Activated naive CD4-positive, alpha-beta T cell treated with Interleukin-2 at 50 U/mL for 16 hours (primary cell): ENCODE measurements around the gene SMC3.
"Not testable (repeated sequence)": the region's sequence is repeated elsewhere in the genome, so short reads cannot be mapped to it uniquely, and the experiment has no call there.

ENCODE experiments used
- DNase-seq: peaks from one replicate; pipeline ENCODE4 v3.0.0-alpha.2; 2020

The SMC3 gene

DNA sequence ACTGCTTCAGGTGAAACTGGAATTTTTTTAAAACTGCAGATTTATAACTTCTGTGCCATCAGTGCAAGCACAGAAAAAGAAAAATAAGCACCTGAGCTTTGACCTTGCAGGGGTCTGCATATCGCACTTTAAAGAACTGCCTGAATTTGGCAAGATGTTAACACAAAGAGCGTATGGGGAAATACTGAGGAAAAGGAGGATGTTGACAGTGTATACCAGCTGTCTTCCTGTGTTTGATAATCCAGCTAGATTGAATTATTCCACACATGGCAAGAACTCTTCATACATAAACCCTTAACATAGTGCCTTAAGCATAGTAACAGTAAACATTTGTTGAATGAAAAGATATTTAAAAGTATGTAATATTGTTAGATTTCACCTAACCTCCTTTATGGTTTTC, 30.0 kb downstream of the SMC3 start:
- DNase-seq, result no peak

DNA sequence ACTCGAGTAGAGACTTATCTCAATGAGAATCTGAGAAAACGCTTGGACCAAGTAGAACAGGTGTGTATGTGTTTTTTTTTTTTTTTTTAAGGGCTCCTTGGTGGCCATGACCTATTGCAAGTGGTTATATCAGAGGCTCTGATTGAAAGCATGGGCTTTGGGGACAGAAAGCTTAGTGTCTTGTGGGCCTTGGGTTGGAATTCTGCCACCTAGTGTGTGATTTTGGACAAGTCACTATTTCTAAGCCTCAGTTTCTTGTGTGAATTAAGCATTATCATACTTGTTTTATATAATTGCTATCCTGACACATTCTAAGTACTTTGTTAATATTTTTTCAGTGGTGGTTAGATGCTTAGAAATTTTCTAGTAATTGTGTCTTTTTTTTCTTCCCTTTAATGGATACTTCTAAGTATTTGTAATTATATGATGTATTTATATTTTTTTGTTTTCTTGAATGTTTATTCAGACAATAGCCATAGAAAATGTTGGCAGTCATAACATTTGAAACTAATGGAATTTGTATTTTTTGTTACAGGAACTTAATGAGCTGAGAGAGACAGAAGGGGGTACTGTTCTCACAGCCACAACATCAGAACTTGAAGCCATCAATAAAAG, 33.1 kb downstream of the SMC3 start:
- DNase-seq, result no peak

DNA sequence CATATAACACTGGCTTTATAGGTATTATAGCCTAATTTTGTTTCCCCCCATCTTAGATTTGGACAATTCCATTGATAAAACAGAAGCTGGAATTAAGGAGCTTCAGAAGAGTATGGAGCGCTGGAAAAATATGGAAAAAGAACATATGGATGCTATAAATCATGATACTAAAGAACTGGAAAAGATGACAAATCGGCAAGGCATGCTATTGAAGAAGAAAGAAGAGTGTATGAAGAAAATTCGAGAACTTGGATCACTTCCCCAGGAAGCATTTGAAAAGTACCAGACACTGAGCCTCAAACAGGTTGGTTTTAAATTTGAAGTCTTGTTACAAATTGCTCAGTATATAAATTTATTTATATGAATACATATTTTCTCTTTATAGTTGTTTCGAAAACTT, 34.1 kb downstream of the SMC3 start:
- no peak for DNase-seq

DNA sequence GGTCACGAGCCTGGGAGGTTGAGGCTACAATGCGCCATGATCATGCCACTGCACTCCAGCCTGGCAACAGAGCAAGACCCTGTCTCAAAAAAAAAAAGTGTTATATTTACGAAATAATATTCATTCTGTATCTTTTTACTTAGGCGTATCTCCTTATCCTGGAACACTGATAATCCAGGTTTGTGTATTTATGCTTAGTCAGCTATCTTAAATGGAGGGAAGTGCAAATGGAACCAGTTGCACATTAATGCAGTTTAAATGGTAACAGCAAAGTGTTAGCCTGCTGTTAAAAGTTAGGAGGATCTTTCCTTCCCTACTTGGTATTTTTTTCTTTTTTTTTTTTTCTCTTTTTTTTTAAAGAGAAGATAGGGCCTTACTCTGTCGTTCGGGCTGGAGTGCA, 40.6 kb downstream of the SMC3 start:
- DNase-seq, result no peak

DNA sequence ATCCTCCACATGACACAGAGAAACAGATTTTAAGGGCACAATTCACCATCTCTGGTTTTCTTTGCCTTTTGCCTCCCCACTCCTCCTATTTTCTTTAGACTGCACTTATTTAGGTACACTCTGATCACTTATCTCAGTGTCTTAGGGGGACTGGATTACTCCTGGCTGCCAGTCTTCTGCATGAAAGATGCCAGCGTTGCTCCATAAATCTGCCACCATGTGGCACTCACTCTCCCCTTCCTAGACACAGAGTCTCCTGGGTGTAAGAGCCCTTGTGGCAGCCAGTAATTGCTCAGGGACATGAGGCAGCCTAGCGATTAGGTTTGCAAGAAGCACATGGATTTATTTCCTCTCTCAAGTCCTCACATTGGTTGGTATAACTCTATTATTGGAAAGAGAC, 42.1 kb downstream of the SMC3 start:
- no peak for DNase-seq

DNA sequence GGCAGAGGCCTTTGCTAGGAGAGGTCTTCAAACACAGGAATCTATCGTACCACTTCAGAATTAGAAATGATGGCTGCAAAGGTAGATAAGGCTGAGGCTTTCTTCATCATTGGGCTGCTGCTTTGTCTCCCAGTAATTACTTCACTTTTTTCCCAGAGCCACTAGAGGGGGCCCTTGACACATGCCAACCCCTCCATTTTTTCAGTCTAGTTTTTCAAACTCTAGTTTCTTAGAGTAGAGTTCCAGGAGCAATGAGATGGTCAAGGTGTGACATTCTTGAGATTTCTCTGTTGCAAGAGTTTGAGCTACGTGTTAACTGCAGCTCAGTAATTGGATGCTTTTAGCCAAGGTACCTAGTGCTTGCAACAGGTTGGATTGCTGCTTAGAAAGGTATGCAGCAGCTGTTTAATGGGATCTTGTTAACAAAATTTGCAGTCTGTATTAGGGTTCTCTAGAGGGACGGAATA, 42.8 kb downstream of the SMC3 start:
- peak; percentile 45 for DNase-seq

DNA sequence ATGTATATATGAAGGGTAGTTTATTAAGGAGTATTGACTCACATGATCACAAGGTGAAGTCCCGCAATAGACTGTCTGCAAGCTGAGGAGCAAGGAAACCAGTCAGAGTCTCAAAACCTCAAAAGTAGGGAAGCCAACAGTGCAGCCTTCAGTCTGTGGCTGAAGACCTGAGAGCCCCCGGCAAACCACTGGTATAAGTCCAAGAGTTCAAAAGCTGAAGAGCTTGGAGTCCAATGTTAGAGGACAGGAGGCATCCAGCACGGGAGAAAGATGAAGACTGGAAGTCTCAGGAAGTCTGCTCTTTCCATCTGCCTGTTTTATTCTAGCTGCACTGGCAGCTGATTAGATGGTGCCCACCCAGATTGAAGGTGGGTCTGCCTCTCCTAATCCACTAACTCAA, 43.3 kb downstream of the SMC3 start:
- not testable (repeated sequence) for DNase-seq

DNA sequence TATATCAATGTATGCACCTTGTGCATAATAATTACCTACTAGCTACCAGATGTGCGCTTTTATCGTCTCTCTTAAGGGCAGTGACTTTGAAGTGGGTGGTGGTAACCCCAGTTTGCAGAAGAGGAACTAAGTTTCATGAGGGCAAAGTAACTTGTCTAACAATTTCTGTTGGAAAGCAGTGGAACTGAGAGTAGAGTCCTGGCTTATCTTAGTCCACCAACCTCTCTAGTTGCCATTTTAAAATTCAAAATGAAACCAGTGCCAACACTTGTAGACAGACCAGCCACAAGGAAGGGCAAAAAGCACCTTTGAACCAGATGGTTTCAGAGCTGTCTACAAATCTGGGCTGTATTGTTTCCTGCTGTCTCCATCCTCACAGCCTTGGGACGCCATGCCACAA, 44.6 kb downstream of the SMC3 start:
- no peak for DNase-seq

DNA sequence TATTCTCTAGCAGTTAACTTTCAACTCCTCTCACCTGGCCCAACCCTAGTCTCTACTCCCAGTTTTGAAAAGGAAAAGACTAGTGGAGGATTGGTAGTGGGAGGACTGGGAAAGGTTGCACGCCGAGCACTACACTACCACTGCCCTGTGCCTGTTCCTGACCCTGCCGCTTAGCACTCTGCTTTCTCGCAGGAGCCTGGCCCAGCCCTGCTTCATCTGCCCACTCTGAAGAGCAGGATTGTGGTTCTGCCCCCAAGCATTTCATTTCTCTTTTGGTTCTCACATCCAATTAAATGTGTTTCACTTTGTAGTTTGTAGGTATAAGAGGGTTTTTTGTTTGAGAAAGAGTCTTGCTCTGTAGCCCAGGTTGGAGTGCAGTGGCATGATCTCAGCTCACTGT, 45.1 kb downstream of the SMC3 start:
- no peak for DNase-seq

DNA sequence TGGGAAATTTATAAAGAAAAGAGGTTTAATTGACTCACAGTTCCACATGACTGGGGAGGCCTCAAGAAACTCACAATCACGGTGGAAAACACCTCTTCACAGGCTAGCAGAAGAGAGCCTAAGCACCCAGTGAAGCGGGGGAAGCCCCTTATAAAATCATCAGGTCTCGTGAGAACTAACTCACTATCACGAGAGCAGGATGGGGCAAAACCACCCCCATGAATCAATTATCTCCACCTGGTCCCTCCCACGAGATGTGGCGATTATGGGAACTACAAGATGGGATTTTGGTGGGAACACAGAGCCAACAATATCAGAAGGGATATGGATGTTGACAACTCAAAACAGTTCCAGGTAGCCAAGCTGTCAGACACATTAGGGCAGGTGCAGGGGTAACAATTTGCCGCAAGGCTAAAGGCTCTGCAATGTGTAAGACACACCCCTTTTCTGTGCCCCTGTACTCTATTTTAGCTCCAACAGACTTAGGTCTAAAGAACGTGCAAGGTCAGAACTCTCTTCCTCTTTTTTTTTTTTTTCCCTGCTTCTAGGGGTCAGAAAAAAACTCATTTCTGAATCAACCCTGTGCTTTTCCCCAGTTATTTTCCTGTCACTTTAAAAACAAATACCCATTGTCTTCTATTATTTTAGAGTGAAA, 46.0 kb downstream of the SMC3 start:
- peak; percentile 34 for DNase-seq

DNA sequence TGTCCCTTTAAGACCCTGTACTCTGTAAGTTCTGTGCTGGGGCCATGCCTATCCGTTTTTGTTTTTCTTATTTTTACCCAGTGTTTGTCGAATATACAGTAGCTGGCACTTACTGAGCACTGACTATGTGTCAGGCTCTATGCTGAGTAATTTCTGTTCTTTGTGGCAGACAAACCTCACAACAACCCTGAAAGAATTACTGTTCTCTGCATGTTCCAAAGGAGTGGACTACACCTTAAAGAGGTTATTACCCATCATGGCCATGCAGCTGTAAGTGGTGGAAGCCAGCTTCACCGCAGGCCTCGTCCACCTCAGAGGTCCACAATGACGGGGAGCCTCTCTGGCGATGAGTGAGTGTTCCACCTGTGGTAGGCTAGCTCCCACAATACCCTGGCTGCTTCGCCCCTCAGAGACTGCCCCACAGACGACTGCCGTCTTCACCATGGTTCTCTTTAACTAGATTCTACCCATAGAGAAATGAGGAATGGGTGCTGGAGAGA, 46.6 kb downstream of the SMC3 start:
- no peak for DNase-seq

DNA sequence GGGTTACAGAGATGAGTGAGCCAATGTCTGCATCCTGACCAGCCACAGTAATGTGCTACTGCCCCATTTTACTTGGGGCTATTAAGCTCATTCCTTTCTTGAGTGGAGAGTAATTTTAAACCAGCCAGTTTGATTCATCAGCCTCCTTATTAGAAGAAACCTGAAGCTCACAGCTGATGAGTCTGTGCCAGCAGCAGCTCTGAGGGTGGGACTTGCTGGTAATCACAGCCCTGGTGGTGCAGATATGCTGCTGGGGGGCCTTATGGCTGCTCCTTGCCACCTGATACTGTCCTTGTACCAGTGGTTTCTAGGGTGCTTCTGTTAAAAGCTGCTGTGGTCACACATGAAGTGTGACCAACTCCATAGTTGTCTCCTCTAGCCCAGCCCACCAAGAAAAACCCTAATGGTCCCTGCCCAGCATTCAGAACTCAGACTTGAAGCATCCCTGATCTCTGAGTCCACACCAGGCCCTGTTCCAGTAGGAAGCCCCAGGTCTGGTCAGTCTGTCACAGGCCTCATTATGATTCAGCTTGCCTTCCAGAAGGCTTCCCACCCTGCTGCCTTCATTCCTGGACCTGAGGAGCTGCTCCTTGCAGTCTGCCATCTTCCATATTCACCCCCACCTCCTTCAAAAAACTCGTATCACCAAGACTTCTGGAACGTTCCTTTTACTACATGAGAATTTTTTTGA, 47.7 kb downstream of the SMC3 start:
- DNase-seq, result no peak

DNA sequence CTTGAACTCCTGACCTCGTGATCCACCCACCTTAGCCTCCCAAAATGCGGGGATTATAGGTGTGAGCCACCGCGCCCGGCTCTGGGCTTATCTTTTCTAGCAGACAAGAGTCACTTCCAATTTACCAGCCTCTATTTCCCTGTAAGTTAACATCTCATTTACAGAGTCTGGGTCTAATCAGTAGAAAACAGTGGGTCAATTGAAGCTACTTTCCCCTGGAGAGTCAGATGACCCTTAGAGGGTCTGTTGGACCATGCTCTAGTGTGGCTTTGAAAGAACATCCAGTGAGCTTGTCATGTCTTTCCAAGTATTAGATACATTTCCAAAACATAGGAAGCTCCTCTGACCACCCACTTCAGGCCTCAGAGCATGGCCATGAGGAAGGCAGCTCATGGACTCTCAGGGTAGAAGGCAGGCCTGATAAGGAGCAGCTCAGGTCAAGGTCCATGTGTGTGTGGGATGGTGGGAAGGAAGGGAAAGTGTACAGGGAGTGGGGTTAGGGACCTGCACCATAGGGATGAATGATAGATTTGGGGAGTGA, 49.1 kb downstream of the SMC3 start:
- DNase-seq, result no peak

DNA sequence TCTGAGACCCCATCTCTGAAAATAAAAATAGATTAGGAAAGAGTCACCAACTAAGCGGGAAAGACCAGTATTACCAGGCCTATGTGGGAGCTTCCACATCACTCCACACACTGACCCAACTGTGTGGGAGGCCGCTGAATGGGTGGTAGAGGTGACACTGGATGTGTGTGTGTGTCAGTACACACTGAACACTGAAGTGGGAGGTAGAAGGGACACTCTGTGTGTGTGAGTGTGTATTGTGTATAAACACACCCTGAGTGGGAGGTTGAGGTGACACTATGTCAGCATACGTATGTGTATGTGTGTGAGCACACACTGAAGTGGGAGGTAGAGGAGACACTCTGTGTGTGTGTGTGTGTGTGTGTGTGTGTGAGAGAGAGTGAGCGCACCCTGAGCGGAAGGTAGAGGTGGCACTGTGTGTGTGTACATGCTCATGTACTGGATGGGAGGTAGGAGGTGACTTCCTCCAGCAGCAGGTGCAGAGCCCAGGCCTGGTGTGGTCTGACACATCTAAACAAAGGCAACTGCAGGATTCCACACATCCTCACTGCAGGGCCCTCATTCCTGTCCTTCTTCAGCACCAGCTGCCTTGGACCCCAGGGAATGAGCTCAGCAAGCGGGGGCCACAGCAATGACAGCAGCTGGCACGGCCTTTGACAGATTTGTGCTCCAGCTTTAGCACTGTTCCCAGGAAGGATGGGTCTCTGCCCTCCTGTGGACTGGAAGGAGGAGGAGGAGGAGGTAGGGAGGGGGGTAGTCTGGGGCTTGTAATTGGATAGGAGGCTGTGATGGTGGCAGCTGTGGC, 50.1 kb downstream of the SMC3 start:
- no peak for DNase-seq

DNA sequence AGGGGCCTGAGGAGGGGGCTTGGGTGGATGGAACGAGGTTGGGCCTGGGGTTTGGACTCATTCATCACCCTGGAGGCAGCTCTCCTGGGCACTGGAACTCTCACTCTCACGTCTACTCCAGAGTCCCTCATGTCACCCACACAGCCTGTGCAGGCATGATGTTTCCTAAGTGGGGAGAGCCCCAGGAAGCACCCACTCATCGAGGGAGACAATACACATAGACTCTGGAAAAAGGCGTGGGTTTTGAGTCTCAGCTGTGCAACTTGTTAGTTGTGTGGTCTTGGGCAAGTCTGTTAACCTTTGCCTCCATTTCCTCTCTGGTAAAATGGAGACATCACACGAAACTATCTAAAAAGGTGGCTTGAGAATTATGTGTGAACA, 50.7 kb downstream of the SMC3 start:
- DNase-seq, result peak; percentile 51

DNA sequence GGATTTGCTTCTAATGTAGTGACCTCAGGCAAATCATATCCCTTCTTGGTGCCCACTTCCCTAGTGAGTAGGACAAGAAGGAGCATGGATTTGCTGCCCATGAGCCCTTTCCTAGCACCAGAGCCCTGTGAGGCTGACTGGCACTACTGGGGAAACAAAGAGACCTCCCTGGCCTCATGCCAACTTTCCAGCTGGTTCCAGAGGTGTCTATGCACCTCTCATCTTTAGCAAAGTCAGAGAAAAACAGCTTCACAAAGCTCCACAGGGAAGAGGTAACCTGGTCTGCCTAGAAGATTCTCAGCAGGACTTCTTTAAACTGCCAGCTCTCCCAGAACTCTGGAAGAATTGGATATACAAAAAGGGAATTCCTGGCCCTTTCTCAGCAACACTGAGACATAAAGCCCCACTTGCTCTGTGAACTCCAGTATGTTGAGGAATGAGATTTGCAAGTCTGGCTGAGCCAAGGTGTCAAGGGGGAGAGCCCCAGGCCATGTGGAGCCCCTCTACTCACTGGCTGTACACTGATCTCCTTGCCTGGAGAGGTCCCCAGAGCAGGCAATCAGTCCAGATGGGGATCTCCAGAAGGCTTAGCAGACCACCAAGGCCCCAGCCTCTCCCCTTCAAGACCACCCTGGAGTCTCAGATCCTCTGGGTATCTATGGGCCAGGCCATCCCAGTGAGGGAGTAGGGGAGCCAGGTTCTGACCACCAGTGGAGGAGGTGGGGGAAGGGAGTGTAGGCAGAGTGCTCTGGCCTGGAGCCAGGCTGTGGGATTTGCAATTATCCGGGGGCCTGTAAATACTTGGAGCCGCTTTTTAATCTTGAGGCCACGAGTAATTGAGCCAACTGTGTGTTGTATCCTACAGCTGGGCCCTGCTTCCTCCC, 52.3 kb downstream of the SMC3 start:
- no peak for DNase-seq

DNA sequence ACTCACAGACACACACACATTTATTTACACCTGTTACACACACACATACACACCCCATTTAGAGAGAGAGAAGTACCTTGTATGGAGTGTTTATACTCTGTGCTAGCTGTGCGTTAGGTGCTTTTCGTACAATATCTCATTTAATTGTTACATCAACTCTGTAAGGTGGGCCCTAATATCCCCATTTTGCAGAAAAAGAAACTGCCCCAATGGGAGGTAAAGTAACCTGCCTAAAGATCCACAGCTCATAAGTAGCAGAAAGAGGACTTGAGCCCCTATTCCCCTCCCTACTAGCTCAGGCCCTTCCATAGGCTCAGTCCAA, 52.9 kb downstream of the SMC3 start:
- DNase-seq, result no peak

DNA sequence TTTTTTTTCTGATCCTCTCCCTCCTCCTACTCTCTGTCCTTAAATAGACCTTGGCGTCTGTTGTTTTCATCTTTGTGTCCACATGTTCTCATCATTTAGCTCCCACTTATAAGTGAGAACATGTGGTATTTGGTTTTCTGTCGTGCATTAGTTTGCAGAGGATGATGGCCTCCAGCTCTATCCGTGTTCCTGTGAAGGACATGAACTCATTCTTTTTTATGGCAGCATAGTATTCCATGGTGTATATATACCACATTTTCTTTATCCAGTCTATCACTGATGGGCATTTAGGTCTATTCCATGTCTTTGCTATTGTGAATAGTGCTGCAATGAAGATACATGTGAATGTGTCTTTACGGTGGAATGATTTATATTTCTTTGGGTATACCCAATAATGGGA, 55.8 kb downstream of the SMC3 start:
- DNase-seq, result not testable (repeated sequence)

DNA sequence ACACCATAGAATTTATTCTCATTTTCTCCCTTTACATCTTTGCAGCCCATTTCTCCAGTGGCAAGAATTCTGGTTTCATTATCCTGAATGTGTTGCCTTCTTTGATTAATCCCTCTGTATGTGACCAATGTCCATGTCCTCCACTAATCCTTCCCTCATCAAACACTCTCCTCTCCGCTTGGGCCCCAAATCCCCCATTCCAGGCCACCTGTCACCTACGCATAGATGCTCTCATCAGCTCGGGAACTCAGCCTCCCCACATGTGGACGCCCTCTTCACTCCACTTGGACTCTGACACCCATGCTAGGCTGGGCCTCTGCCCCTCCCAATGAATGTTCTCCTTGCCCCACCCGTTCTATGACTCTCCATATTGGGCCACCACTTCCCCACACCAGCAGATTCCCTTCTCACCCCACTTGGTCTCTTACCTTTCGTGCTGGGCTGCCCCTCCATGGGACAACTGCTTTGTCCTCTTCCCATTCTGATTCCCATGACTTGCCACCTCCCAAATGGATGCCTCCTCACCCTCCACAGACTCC, 57.9 kb downstream of the SMC3 start:
- DNase-seq, result no peak

DNA sequence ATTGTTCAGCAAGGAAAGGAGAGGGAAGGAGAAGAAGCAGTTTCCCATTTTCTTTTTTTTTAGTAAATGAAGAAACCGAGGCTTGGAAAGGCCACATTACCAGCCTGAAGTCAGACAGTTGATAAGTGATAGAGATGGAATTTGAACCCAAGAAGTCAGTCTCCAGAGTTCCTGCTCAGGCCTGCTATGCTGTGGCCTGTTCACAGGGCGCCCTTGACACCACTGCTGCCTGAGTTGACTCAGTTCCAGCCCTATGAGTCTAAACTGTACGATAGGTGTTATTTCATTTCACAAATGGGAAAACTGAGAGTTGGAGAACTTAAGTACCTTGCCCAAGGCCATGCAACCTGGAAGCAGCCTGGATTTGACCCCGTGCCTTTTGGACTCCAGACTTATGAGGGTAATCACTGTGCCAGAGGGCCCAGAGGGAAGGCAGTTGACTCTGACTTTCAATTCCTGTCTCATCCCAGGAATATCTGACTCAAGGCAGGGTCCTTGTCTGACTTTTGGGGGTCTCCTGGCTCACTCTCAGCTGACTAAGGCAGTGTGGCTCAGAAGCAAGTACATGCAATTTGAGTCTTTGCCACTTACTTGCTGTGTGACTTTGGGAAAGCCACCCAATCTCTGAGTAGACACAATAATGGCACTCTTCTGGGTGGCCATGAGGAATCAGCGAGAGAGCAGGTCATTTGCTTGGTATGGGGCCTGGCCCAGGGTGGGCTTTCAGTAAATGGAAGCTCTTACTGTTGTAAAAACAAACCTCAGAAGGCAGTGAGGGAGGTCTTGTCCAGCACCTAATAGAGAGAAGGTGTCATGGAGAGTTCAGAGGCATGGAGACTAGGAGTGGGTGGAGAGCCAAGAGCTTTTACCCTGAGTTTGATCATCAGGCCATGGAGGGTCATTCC, 58.7 kb downstream of the SMC3 start:
- DNase-seq, result no peak

DNA sequence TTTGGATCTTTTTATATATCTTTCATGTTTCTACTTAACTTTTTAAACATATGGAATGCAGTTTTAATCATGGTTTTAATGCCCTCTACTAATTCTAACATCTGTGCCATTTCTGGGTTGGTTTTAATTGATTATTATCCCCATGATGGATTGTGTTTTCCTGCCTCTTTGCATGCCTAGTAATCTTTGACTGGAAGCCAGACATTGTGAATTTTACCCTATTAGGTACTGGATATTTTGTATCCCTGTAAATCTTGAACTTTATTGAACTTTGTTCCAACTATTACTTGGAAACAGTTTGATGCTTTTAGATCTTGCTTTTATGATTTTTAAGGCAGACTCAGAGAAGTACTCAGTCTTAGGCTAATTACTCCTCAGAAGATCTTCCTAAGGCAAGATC, 60.7 kb downstream of the SMC3 start:
- no peak for DNase-seq
